Endothelial cell of umbilical vein (primary cell): ENCODE results near the gene VWC2. TPM values are rescaled to one million over a fixed set of nuclear protein-coding genes. Genes with fewer than 3 reads are reported as not detected.

ENCODE experiments used
- BruUV-seq: library from RNA; stranded (reverse); fragments of 400-500 nt; replicated peaks from 2 replicates; lab custom pipeline; 2021; lab: Mats Ljungman, UMichigan
- CTCF ChIA-PET: fragments of 300-600, 350-600 bp; sonication (Branson Sonifier 250); formaldehyde crosslinking; loops from one replicate; lab custom pipeline; 2021; ENCODE audit warnings: antibody characterized with exemption, inconsistent platforms; lab: Charles Lee
- POLR2A ChIA-PET: fragments of 300-600, 350-600 bp; sonication (Branson Sonifier 250); formaldehyde crosslinking; loops from one replicate; lab custom pipeline; 2021; ENCODE audit warnings: antibody characterized with exemption, inconsistent platforms; lab: Charles Lee
- DNase-seq: peaks from one replicate; pipeline ENCODE4 v3.0.0-alpha.2; 2011; ENCODE audit warnings: low read depth, low spot score
- FAIRE-seq: peaks from 2 replicates; lab custom pipeline; 2011; peaks lifted over from hg19 to GRCh38; lab: Jason Lieb, UNC
- H2AFZ ChIP-seq: 2 replicates; pipeline ENCODE4 v1.6.0; 2012; ENCODE audit warnings: low read depth, low read length, control low read depth, inconsistent platforms
- H3K27ac ChIP-seq: 2 replicates; pipeline ENCODE4 v1.5.1; 2011; ENCODE audit warnings: low read depth, mild to moderate bottlenecking, control low read depth, low read length, moderate library complexity; ENCODE audit not compliant: insufficient read depth
- H3K27me3 ChIP-seq, 2 experiments: 2 replicates each; pipeline versions ENCODE4 v1.6.0 to v1.6.1; 2011; ENCODE audit warnings: low read length in 2 of 2, mixed read lengths in 1 of 2; ENCODE audit not compliant: control insufficient read depth in 2 of 2, insufficient read depth in 2 of 2
- H3K36me3 ChIP-seq, 2 experiments: 2 replicates in 1 of 2; 3 replicates in 1 of 2; pipeline ENCODE4 v1.5.1; 2011; ENCODE audit warnings: low read length in 2 of 2, mild to moderate bottlenecking in 1 of 2, moderate library complexity in 1 of 2; ENCODE audit not compliant: control insufficient read depth in 2 of 2, insufficient read depth in 2 of 2; ENCODE audit errors: extremely low read depth in 1 of 2
- H3K4me1 ChIP-seq: 3 replicates; pipeline ENCODE4 v1.5.1; 2011; ENCODE audit warnings: mild to moderate bottlenecking, low read length; ENCODE audit not compliant: control insufficient read depth, insufficient read depth; ENCODE audit errors: extremely low read depth
- H3K4me2 ChIP-seq: 2 replicates; pipeline ENCODE4 v1.6.1; 2011; ENCODE audit warnings: low read length, control low read depth, mixed read lengths; ENCODE audit not compliant: insufficient read depth
- H3K4me3 ChIP-seq, 3 experiments: fragments of 200-600 bp in 1 of 3; sonication (generic), shearing (Covaris generic) in 1 of 3; replicated peaks in 1 of 3; 2 replicates each; pipeline ENCODE4 v1.5.1; 2011 to 2016; ENCODE audit warnings: control low read depth in 3 of 3, low read length in 3 of 3, mild to moderate bottlenecking in 2 of 3, inconsistent platforms in 1 of 3, low read depth in 1 of 3, moderate library complexity in 1 of 3; ENCODE audit not compliant: insufficient read depth in 1 of 3
- H3K79me2 ChIP-seq: 2 replicates; pipeline ENCODE4 v1.6.0; 2012; ENCODE audit warnings: low read length, inconsistent platforms; ENCODE audit not compliant: control insufficient read depth, insufficient read depth
- H3K9ac ChIP-seq: replicated peaks from 2 replicates; pipeline ENCODE3; 2011; ENCODE audit warnings: low read length, control low read depth; ENCODE audit not compliant: insufficient read depth; ENCODE audit errors: extremely low read depth
- H3K9me1 ChIP-seq: replicated peaks from 3 replicates; pipeline ENCODE4 v1.6.0; 2011; ENCODE audit warnings: mild to moderate bottlenecking, low read length; ENCODE audit not compliant: control insufficient read depth, insufficient read depth; ENCODE audit errors: extremely low read depth
- H3K9me3 ChIP-seq: replicated peaks from 2 replicates; pipeline ENCODE4 v1.5.1; 2012; ENCODE audit warnings: low read length, inconsistent platforms; ENCODE audit not compliant: control insufficient read depth, insufficient read depth
- H4K20me1 ChIP-seq: replicated peaks from 2 replicates; pipeline ENCODE3; 2011; ENCODE audit warnings: mild to moderate bottlenecking, low read length; ENCODE audit not compliant: control insufficient read depth, insufficient read depth; ENCODE audit errors: extremely low read depth
- CTCF ChIP-seq, 2 donors: IDR thresholded peaks; 1 replicate in 1 of 2; 2 replicates in 1 of 2; pipeline ENCODE4 v1.5.1; 2011; ENCODE audit warnings: low read length in 2 of 2, mild to moderate bottlenecking in 2 of 2, moderate library complexity in 2 of 2, control low read depth in 1 of 2, inconsistent platforms in 1 of 2, low read depth in 1 of 2; ENCODE audit not compliant: insufficient read depth in 1 of 2; ENCODE audit errors: extremely low read depth in 1 of 2
- EZH2 ChIP-seq: IDR thresholded peaks from 2 replicates; pipeline ENCODE4 v1.6.1; 2012; ENCODE audit warnings: borderline replicate concordance, low read depth, mild to moderate bottlenecking, moderate library complexity, low read length, inconsistent platforms; ENCODE audit not compliant: severe bottlenecking
- FOS ChIP-seq: IDR thresholded peaks from 2 replicates; pipeline ENCODE4 v1.6.1; 2011; ENCODE audit warnings: mild to moderate bottlenecking, low read length, moderate library complexity, borderline replicate concordance; ENCODE audit not compliant: insufficient read depth
- GATA2 ChIP-seq: IDR thresholded peaks from 2 replicates; pipeline ENCODE4 v1.7.0; 2011; ENCODE audit warnings: low read depth, mild to moderate bottlenecking, moderate library complexity, mixed read lengths, low read length; ENCODE audit not compliant: insufficient read length, insufficient read depth
- JUN ChIP-seq: IDR thresholded peaks from 2 replicates; pipeline ENCODE4 v1.6.1; 2011; ENCODE audit warnings: borderline replicate concordance, low read depth; ENCODE audit not compliant: insufficient read length, insufficient read depth
- MAX ChIP-seq: IDR thresholded peaks from 2 replicates; pipeline ENCODE4 v1.6.1; 2011; ENCODE audit not compliant: insufficient read depth, insufficient read length
- MYC ChIP-seq: IDR thresholded peaks from one replicate; pipeline ENCODE4 v1.6.1; 2011; ENCODE audit warnings: mild to moderate bottlenecking, low read depth, low read length
- POLR2A ChIP-seq: IDR thresholded peaks from 2 replicates; pipeline ENCODE4 v1.6.1; 2012; ENCODE audit warnings: low read depth, mild to moderate bottlenecking, control low read depth, low read length
- POLR2AphosphoS5 ChIP-seq: IDR thresholded peaks from 2 replicates; pipeline ENCODE4 v1.6.1; 2012; ENCODE audit warnings: low read depth, mild to moderate bottlenecking, control low read depth, low read length, moderate library complexity; ENCODE audit not compliant: insufficient read depth
- dilution Hi-C: fragments of 300-500 bp; cut with MboI; formaldehyde crosslinking; loops from one replicate; pipeline ENCODE4 v1.15.0; 2019; ENCODE audit warnings: low sequenced_read_pairs; ENCODE audit not compliant: extremely low pct_ligation_motif_present
- intact Hi-C: fragments of 100-400 bp; cut with micrococcal nuclease; formaldehyde crosslinking; loops from one replicate; pipeline ENCODE4 v1.10.0; 2022
- polyA plus RNA-seq, 4 experiments: library from polyadenylated mRNA; depleted of rRNA in 3 of 4; stranded (reverse) in 3 of 4; unstranded in 1 of 4; fragments of >200 nt; gene quantifications; 2 replicates each; pipeline versions ENCODE4 v1.2.1 to v1.2.3, GENCODE V29; 2011 to 2012; ENCODE audit warnings: missing spikeins in 1 of 4
- total RNA-seq: library from RNA; stranded (reverse); gene quantifications from 2 replicates; pipeline ENCODE4 v1.2.3, GENCODE V29; 2021

Gene VWC2
- total and polyA plus RNA-seq, 2 donors (not counting 3 experiments of a cell fraction or from before 2014, with no cell fraction given), result not detected

GRCh38 chr7:49823566-49823965 lies 50.1 kb downstream of the VWC2 start:
- DNase-seq (no peak), FAIRE-seq (no peak)
- TF ChIP-seq EZH2 (no peak), GATA2 (no peak)
- H3K9me1 ChIP-seq, result no peaks in the 10 kb centered on the region
- ChIA-PET POLR2A (no interaction called here), CTCF (no interaction called here)
- H2AFZ ChIP-seq, result no peak overlapping the region
- dilution Hi-C loops (no loop called here), intact Hi-C loops (no loop called here)
- no peak overlapping the region for H3K9ac ChIP-seq
- no peaks in the 10 kb centered on the region for H3K4me1 ChIP-seq
- H4K20me1 ChIP-seq, result no peaks in the 10 kb centered on the region
- no peak overlapping the region for H3K27ac ChIP-seq
- H3K36me3 ChIP-seq, result no peaks in the 10 kb centered on the region
- no peaks in the 10 kb centered on the region for H3K27me3 ChIP-seq
- no peaks in the 10 kb centered on the region for H3K79me2 ChIP-seq
- no peak overlapping the region for H3K4me2 ChIP-seq
- no peak overlapping the region for H3K4me3 ChIP-seq
- BruUV-seq, result no TSS peak
- H3K9me3 ChIP-seq, result no peaks in the 10 kb centered on the region

- CTCF ChIA-PET, result no interaction called here
- no peak for DNase-seq
- no peak overlapping the region for H3K4me2 ChIP-seq
- H3K27ac ChIP-seq, result no peak overlapping the region
- intact Hi-C loops (no loop called here), dilution Hi-C loops (no loop called here)
- H3K9me1 ChIP-seq, result no peaks in the 10 kb centered on the region
- H4K20me1 ChIP-seq, result no peaks in the 10 kb centered on the region
- H3K4me1 ChIP-seq, result no peaks in the 10 kb centered on the region
- TF ChIP-seq CTCF (IDR thresholded peaks at IDR 0.05; ENCODE audit: extremely low read depth in 1 of 2, insufficient read depth in 1 of 2, low read depth in 1 of 2, low read length in 2 of 2) (no peak), MAX (no peak), POLR2A (no peak), JUN (no peak), FOS (no peak), MYC (no peak), POLR2AphosphoS5 (no peak), GATA2 (no peak), EZH2 (no peak)
- H3K9ac ChIP-seq, result no peak overlapping the region
- no peak for FAIRE-seq
- no peaks in the 10 kb centered on the region for H3K36me3 ChIP-seq
- H3K9me3 ChIP-seq, result no peaks in the 10 kb centered on the region
- no peaks in the 10 kb centered on the region for H3K27me3 ChIP-seq
- POLR2A ChIA-PET, result no interaction called here
- H2AFZ ChIP-seq, result no peak overlapping the region
- no peaks in the 10 kb centered on the region for H3K79me2 ChIP-seq
- no peak overlapping the region for H3K4me3 ChIP-seq
- BruUV-seq, result no TSS peak
These were observed 66.6 kb downstream of the VWC2 start for GRCh38 chr7:49839863-49840645.
